Left ventricle myocardium inferior (tissue), 1 donor: ENCODE measurements around the gene GNAS. TPM values are rescaled to one million over a fixed set of nuclear protein-coding genes. Genes with fewer than 3 reads are reported as not detected.
A peak's percentile ranks its signal among the peaks of the same experiment; 100 is the strongest.

ENCODE experiments used
- DNase-seq: peaks from one replicate; pipeline ENCODE4 v3.0.0-alpha.2; 2020
- H3K27ac ChIP-seq: fragments of 200-600 bp; replicated peaks from 2 replicates; pipeline ENCODE4 v1.8.0; 2021
- H3K27me3 ChIP-seq: fragments of 200-600 bp; 2 replicates; pipeline ENCODE4 v1.8.0; 2021; ENCODE audit warnings: low read depth
- H3K36me3 ChIP-seq: fragments of 200-600 bp; 2 replicates; pipeline ENCODE4 v1.8.0; 2021
- H3K4me1 ChIP-seq: fragments of 200-600 bp; 2 replicates; pipeline ENCODE4 v1.8.0; 2021
- H3K4me3 ChIP-seq: fragments of 200-600 bp; 2 replicates; pipeline ENCODE4 v1.8.0; 2021; ENCODE audit warnings: mild to moderate bottlenecking, moderate library complexity
- H3K9me3 ChIP-seq: fragments of 200-600 bp; replicated peaks from 2 replicates; pipeline ENCODE4 v1.8.0; 2021
- CTCF ChIP-seq: fragments of 200-600 bp; IDR thresholded peaks from 2 replicates; pipeline ENCODE4 v1.8.0; 2021; ENCODE audit warnings: antibody characterized with exemption, mild to moderate bottlenecking, borderline replicate concordance
- intact Hi-C: fragments of 100-400 bp; cut with micrococcal nuclease; formaldehyde crosslinking; loops from one replicate; pipeline ENCODE4 v1.11.0; 2022
- total RNA-seq: library from RNA; stranded (reverse); fragmentation: NEBNext Ultra II Directional; extraction: Animal tissue kit (Norgen Biotek cat#: 25700); gene quantifications from one replicate; pipeline ENCODE4 v1.2.1, GENCODE V29; 2021
- donor health status: DM: no; HTN: yes; CAD: no; lungs with severe emphysema.

Gene GNAS
- total RNA-seq, 1 donor from 2014 or later, result 1,444 TPM

- Histone ChIP-seq H3K4me3 (peak overlapping the region; percentile 53), H3K27me3 (no peaks in the 10 kb centered on the region), H3K4me1 (peaks cover 66% of the 10 kb centered on the region), H3K36me3 (peaks cover 71% of the 10 kb centered on the region), H3K27ac (peak overlapping the region; percentile 89), H3K9me3 (no peaks in the 10 kb centered on the region)
- TF ChIP-seq CTCF, result no peak
- intact Hi-C loops, result loop anchor here (10.0 kb wide), 1 partner anchor 77 kb away; the partner anchor contains the start of gene NELFCD
- DNase-seq, result peak; percentile 85
Observed at GRCh38 chr20:58907320-58908137, 55.0 kb downstream of the GNAS start.

- Histone ChIP-seq H3K9me3 (no peaks in the 10 kb centered on the region), H3K4me3 (peak overlapping the region; percentile 53), H3K4me1 (peaks cover 59% of the 10 kb centered on the region), H3K36me3 (peaks cover 71% of the 10 kb centered on the region), H3K27me3 (no peaks in the 10 kb centered on the region), H3K27ac (peak overlapping the region; percentile 89)
- DNase-seq, result no peak
- no peak for TF ChIP-seq CTCF
- intact Hi-C loops, result loop anchor here (10.0 kb wide), 1 partner anchor 77 kb away; the partner anchor contains the start of gene NELFCD
Observed at GRCh38 chr20:58908221-58908620, 55.7 kb downstream of the GNAS start.

- DNase-seq, result no peak
- intact Hi-C loops, result loop anchor here (10.0 kb wide), 1 partner anchor 76 kb away; the partner anchor contains the start of gene NELFCD
- no peaks in the 10 kb centered on the region for H3K27me3 ChIP-seq
- TF ChIP-seq CTCF, result no peak
- H3K9me3 ChIP-seq, result no peaks in the 10 kb centered on the region
- peaks cover 64% of the 10 kb centered on the region for H3K36me3 ChIP-seq
- H3K4me1 ChIP-seq, result peaks cover 52% of the 10 kb centered on the region
- peak overlapping the region; percentile 89 for H3K27ac ChIP-seq
- H3K4me3 ChIP-seq, result no peak overlapping the region
Observed at GRCh38 chr20:58908941-58909340, 56.4 kb downstream of the GNAS start.

GRCh38 chr20:58909585-58909984, 57.1 kb downstream of the GNAS start:
- intact Hi-C loops, result loop anchor here (10.0 kb wide), 1 partner anchor 75 kb away; the partner anchor contains the start of gene NELFCD
- Histone ChIP-seq H3K27ac (peak overlapping the region; percentile 89), H3K36me3 (peaks cover 58% of the 10 kb centered on the region), H3K4me3 (no peak overlapping the region), H3K4me1 (peaks cover 47% of the 10 kb centered on the region), H3K9me3 (no peaks in the 10 kb centered on the region), H3K27me3 (no peaks in the 10 kb centered on the region)
- DNase-seq, result no peak
- TF ChIP-seq CTCF, result no peak

- no peak for DNase-seq
- H3K4me3 ChIP-seq, result no peak overlapping the region
- peak overlapping the region; percentile 16 for H3K27ac ChIP-seq
- H3K9me3 ChIP-seq, result no peaks in the 10 kb centered on the region
- peaks cover 42% of the 10 kb centered on the region for H3K4me1 ChIP-seq
- no peak for TF ChIP-seq CTCF
- H3K36me3 ChIP-seq, result peaks cover 49% of the 10 kb centered on the region
- intact Hi-C loops, result no loop called here
- H3K27me3 ChIP-seq, result no peaks in the 10 kb centered on the region
Observed at GRCh38 chr20:58910473-58910872, 58.0 kb downstream of the GNAS start.
